GM19438 (cell line): ENCODE measurements around the gene CLPTM1.
"Not testable (repeated sequence)": the region's sequence is repeated elsewhere in the genome, so short reads cannot be mapped to it uniquely, and the experiment has no call there.

Source experiments
- ATAC-seq: cut with Tn5 transposase; IDR thresholded peaks from one replicate; pipeline ENCODE4 v1.9.1; 2021; ENCODE audit warnings: low read depth; ENCODE audit not compliant: unreplicated experiment

Gene CLPTM1

DNA sequence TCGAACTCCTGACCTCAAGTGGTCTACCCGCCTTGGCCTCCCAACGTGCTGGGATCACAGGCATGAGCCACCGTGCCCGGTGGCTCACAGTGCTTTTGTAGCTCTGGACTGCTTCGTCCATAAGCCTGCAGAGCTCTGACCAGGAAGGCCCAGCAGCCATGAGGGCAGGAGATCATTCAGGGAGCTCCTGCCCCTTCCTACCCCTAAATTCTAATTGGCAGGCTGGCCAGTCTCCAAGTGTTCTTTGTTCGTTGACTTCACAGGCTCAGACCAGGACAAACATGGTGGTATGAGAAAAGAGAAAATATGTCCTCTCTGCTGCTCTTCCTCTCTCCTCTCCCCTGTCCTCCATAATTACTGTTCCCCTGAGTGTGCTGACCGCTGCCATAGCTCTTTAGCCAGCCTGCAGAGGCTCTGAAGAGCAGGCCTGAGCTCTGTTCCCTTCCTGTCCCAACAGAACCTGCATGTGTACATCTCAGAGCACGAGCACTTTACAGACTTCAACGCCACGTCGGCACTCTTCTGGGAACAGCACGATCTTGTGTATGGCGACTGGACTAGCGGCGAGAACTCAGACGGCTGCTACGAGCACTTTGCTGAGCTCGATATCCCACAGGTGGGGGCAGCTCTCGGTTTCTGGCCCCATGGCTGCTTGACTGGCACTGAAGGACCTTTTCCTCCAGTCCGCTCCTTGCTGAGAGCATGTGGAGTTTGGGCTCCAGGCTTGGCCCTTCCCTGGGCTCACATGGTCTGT is 19.0 kb downstream of the CLPTM1 start:
- ATAC-seq = no peak

DNA sequence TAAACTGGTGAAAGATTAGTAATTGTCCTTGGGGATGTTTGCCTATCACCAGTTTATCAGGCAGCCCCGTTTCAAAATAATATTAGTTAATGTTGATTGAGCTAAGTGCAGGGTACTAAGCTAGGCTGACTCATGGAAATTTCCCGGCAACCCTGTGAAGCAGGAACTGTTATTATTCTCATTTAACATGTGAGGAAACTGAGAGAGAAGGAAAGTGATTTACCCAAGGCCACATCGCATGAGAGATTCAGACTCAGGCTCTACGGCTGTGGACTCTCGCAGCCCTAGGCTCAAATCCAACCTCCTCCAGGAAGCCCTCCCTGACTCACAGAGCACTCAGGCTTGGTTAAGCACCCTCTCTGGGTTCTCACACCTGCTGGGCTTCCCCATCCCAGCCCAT is 19.7 kb downstream of the CLPTM1 start:
- no peak for ATAC-seq

DNA sequence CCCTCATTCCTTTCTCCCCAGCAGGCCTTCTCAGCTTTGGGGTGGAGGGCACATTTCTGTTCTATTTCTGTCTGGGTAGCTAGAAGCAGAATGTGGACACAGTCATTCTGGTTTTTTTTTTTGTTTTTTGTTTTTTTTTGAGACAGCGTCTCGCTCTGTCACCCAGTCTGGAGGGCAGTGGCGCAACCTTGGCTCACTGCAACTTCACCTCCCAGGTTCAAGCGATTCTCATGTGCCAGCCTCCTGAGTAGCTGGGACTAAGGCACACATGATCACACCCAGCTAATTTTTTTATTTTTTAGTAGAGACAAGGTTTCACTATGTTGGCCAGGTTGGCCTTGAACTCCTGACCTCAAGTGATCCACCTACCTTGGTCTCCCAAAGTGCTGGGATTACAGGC is 20.3 kb downstream of the CLPTM1 start:
- ATAC-seq = no peak

DNA sequence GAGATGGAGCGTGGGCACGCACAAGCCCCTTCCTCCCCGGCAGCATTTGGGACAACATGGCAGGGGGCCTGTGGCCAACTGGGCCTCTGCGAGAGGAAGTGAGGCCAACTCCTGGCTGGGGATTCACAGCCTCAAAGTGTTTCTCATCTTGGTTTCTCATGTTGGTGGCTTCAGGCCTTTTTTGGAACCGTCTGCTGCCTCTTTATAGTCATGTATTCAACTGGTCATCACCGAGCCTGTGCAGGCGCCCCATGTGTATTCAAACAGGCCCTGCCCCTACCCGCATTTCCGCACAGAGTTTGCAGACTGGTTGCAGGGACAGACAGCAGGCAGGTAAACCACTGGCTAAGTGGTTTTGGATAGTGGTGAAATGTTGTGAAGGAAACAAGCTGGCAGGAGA is 28.8 kb downstream of the CLPTM1 start:
- no peak for ATAC-seq

DNA sequence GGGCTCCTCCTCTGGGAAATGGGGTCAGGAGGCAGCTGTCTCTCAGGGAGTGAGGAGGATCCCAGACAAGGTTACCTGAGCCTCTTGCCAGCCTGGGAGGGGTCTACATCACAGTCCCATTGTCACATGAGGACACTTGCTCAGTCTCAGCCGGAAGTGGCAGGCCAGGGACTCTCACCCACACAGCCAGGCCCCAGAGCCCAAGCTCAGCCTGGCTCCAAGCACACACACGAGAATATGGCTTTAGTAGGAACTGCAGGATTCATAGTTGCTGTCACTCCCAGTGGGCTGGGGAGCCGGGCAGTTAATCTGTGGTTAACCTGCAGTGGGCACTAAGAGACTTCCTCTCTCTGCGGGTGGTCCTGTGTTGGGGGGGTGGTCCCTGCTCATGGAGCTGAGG is 30.3 kb downstream of the CLPTM1 start:
- ATAC-seq = no peak

DNA sequence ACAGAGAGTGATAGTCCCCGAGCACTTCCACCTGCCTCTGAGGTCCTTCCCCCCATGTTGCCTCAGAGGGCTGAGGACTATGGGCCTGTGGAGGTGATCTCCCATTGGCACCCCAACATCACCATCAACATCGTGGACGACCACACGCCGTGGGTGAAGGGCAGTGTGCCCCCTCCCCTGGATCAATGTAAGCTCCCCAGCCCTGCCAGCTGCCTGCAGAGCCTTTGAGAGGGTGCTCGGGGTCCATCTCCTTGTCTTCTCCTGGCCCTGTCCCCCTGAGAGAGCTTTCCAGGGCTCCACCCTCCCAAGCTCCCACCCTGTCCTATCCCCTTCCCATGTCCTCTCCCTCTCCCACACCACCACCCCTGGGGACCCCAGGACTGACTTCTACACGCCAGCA is 31.2 kb downstream of the CLPTM1 start:
- ATAC-seq = no peak

DNA sequence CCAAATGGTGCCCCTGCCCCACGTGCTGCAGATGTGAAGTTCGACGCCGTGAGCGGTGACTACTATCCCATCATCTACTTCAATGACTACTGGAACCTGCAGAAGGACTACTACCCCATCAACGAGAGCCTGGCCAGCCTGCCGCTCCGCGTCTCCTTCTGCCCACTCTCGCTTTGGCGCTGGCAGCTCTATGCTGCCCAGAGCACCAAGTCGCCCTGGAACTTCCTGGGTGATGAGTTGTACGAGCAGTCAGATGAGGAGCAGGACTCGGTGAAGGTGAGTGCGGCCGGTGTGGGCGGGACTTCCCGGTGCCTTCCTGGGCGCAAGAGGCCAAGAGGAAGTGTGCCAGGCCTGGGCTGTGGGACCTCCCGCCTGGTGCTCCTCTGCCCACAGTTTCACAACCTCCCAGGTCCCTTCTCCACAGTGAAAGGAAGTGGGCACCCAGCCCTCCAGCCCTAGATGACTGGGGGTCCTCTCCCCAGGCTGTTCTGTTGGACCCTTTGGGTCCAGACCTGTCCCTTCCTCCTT is 32.0 kb downstream of the CLPTM1 start:
- no peak for ATAC-seq

DNA sequence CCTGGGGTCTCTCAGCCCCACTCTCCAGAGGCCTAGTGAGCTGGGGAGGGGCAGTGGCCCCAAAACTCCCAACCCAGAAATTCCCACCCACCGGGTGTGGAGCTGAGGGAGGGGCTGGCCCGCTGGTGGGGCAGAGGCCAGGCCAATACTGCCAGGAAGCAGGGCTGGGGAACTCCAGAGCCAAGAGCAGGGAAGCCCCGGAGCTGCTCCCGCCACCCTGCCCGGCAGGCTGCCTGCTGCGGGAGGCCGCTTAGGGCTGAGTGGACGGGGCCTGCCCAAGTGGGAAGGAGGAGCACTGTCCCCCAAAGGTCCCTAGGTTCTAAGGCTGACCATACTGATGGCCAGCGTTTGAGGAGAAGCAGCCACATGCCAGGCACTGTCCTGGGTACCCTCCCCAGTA is 33.1 kb downstream of the CLPTM1 start:
- ATAC-seq = no peak

DNA sequence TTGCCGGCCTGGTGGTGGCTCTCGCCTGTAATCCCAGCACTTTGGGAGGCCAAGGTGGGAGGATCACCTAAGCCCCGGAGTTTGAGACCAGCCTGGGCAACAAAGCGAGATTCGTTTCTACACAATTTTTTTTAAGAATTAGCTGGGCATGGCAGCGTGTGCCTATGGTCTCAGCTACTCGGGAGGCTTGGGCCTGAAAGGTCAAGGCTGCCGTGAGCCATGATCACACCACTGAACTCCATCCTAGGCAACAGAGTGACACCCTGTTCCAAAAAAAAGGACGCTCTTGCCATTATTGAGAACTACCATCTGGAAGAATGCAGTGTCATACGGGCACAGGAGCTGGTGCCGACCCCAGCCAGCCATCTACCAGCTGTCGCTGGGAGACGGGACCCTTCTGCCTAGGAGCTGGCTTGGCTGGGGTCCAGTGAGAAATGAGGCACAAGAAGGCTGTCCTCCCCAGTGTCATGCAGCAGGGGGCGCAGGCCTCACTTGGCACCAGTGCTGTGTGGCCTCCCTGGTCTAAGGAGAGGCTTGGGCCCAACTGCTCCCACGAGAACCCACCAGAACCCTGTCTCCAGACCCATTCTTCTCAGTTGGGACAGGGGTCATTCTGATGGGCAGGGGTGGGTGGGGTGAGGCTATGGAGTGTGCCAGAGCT is 33.8 kb downstream of the CLPTM1 start:
- no peak for ATAC-seq

DNA sequence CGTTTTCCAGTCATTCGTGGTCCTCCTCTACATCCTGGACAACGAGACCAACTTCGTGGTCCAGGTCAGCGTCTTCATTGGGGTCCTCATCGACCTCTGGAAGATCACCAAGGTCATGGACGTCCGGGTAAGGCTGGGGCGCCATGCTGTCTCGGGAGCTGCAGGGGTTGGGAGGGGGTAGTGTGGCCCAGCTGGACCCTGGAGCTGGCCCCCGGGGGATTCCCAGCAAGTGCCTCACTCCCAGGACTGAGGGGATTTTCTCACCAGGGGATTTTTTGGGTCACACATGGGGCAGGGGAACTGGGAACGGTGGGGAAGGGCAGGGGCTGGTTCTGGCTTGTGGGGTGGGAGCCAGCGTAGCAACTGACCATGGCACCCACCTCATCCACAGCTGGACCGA is 35.3 kb downstream of the CLPTM1 start:
- no peak for ATAC-seq

DNA sequence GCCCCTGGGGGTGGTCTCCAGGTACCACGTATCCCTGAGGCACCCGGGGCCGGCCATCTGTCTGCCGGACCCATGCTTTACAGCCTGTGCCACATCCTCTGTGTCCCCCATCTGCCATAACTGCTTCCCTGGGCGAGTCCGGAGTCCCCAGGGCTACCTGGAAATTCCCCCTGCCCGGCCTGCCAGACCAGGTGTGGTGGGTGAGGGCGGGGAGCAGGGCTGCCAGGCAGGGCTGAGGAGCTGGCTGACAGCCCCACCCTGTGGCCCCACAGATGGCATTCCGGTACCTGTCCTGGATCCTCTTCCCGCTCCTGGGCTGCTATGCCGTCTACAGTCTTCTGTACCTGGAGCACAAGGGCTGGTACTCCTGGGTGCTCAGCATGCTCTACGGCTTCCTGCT is 35.8 kb downstream of the CLPTM1 start:
- ATAC-seq = no peak

DNA sequence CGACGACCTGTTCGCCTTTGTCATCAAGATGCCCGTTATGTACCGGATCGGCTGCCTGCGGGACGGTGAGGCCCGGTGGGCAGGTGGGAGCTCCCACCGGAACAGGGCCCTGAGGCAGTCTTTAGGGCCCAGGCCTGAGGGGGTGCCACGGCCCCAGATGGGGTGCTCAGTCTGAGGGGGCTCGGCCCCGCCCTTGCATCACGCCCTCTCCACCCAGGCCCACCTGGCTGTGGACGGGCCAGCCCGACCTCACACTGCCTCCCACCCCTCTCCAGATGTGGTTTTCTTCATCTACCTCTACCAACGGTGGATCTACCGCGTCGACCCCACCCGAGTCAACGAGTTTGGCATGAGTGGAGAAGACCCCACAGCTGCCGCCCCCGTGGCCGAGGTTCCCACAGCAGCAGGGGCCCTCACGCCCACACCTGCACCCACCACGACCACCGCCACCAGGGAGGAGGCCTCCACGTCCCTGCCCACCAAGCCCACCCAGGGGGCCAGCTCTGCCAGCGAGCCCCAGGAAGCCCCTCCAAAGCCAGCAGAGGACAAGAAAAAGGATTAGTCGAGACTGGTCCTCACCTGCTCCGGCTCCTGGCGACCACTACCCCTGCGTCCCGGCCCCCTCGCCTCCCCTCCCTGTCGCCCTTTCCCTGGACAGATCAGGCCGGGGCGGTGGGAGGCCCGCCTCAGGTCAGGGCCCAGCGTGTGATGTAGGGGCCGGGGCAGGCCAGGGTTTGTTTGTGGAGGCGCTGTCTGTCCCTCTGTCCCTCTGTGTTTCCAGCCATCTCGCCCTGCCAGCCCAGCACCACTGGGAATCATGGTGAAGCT is 37.4 kb downstream of the CLPTM1 start:
- no peak for ATAC-seq

DNA sequence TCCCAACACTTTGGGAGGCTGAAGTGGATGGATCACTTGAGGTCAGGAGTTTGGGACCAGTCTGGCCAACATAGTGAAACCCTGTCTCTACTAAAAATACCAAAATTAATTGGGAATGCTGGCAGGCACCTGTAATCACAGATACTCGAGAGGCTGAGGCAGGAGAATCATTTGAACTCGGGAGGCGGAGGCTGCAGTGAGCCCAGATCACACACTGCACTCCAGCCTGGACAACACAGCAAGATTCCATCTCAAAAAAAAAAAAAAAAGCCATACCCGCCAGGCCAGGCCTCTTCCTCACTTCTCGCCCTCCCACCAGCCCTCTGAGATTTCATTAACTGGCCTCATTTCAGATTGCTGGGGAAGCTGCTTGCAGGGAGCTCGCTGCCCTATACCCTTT is 38.3 kb downstream of the CLPTM1 start:
- ATAC-seq = no peak

DNA sequence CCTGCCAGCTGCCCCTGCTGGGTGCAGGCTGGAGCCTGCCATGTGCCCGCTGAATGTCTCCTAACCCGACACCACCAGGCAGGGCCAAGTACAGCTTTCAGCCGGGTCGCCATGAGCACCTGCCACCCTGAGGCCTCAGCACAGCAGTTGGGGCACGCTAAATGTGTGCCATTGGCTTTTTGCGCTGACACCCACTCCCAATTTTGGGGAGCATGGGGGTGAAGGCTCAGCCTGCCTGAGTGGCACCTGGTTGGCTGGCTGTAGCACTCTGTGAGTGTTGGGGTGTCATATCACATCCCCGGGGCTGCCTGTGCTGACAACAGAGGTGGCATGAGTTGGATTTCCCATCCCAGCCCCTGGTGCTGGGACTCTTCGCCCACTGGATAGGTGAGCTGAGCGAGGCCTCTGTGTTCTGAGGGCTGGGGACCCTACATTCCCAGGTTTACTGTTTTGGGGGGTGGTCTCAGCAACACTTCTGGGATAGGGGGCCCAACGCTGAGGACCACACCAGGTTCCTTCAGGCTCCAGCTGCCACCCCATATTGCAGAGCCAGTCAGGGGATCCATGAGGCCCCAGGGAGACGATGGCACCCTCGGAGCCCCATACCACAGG is 38.9 kb downstream of the CLPTM1 start:
- ATAC-seq = no peak

DNA sequence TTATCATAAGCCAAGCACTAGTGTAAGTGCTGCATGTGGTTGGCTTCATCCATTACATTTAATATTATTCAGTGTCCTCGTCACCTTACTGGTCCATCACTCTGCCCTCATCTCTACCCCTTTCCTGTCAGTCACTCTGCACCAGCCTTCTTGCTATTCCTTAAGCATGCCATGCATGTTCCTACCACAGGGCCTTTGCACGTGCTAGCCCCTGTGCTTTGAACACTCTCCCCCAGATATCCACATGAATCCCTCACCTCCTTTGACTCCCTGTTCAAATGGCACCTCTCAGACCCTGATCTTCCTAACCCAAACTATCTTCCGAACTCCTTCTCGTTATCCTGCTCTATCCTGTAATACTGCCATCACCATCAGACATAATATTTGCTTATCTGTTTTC is 42.8 kb downstream of the CLPTM1 start:
- no peak for ATAC-seq

DNA sequence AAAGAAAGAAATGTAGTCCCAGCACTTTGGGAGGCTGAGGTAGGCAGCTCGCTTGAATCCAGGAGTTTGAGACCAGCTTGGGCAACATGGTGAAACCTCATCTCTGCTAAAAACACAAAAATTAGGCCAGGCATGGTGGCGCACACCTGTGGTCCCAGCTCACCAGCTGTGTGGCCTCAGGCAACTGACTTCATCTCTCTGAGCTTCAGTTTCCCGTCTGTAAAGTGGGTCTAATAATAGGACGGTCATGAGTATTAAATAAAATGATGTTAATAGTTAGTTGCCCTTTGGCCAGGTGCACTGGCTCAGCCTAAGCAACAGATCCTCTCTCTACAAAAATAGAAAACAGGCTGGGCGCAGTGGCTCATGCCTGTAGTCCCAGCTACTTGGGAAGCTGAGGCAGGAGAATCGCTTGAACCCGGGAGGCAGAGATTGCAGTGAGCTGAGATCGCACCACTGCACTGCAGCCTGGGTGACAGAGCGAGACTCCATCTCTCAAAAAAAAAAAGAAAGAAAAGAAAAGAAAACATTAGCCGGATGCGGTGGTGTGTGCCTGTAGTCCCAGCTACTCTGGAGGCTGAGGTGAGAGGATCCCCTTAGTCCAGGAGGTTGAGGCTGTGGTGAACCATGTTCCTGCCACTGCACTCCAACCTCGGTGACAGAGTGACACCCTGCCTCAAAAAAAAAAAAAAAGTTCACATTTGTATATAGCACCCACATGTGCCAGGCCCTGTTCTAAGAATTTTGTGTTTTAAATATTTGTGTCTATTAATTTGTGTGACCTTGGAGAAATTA is 44.1 kb downstream of the CLPTM1 start:
- not testable (repeated sequence) for ATAC-seq

DNA sequence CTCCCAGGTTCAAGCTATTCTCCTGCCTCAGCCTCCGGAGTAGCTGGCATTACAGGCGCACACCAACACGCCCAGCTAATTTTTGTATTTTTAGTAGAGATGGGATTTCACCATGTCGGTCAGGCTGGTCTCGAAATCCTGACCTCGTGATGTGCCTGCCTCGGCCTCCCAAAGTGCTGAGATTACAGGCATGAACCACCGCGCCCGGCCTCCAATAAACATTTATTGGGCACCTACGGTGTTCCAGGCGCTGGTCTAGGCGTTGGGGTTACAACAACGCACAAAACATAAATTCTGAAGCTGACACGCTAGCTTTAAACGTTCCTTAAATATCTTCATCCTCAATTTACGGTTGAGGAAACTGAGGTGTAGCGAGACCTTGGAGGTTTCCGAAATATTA is 45.5 kb downstream of the CLPTM1 start:
- not testable (repeated sequence) for ATAC-seq

DNA sequence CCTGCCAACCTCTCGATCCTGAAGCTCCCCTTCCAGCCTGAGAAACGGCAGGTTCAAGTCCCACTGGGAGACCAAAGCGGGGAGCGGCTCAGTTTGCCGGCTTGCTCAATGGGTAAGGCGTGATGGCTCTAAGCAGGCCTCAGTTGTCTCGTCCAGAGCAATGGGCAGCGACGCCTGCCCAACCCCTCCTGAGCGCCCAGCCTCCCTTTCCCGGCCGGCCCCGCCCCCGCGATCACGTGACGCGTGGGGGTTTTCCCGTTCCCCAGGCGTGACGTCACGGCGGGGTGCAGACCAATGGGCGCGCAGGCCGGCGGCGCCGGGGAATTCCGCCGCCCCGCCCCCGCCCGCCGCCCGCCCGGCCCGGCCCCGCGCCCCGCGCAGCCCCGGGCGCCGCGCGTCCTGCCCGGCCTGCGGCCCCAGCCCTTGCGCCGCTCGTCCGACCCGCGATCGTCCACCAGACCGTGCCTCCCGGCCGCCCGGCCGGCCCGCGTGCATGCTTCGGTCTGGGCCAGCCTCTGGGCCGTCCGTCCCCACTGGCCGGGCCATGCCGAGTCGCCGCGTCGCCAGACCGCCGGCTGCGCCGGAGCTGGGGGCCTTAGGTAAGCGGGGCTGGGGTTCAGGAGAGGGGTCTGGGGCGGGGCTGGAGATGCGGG is 46.0 kb downstream of the CLPTM1 start, which contains the start of gene RELB:
Gene RELB, plus strand, starts transcription at position 378 of the 653 bp plus-strand sequence. Its CDS starts 116 bp downstream, at position 494.
- ATAC-seq = peak; percentile 36

DNA sequence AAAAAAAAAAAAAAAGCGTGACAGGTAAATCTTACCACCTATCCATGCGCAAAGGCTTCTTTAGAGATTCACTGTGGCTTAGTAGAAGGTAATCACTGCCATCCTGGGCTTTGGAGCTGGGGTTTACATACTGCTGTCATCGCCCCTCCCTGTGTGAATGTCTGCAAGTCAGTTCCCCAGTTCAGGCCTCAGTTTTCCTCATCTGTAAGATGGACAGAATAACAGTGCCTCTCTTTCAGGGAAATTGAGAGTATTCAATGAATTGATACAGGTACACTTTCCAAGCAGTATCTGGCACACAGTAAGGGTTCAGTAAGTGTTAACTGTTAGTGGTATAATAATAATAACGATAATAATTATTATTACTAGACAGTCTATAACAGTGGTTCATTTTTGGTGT is 48.3 kb downstream of the CLPTM1 start:
- no peak for ATAC-seq
